HG02943 (cell line): ENCODE measurements around the gene MAPRE2.
A peak's percentile ranks its signal among the peaks of the same experiment; 100 is the strongest.

Experiments used
- ATAC-seq: cut with Tn5 transposase; IDR thresholded peaks from one replicate; pipeline ENCODE4 v1.9.1; 2021; ENCODE audit warnings: mild to moderate bottlenecking, low read depth, moderate library complexity; ENCODE audit not compliant: unreplicated experiment

Gene MAPRE2

DNA sequence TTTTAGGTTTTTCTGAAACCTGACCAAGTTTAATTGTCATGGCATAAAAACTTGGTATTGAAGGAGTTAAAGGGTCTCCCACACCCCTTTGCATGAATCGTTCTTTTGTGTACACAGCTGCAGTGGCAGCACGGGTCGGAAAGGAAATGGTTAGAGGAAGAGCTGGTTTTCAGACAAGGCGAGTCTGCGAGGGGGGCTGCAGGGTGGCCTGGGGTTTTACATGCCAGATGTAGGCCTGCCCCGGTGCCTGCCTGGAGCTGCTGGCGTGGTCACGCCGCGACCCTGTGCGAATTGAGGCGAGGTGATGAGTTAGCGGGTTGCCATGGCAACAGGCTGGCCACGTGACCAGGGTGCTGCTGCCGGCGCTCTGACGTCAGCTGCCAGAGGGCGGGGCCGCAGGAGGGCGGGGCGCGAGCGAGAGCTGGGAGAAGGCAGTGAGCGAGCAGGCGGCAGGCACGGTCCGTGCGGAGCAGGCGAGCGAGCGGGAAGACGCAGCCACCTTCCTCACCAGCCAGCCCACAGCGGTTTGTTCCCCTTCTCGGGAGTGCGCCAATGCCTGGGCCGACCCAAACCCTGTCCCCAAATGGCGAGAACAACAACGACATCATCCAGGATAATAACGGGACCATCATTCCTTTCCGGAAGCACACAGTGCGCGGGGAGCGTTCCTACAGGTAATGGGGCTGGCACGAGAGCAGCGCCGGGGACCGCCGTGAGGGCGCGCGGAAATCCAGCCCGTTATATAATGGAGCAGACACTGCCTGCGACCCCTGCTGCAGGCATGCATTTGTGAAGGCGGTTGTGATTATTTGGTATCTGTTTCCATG is at the start of gene MAPRE2:
MAPRE2 (plus strand) TSS at position 426 of the 827 bp plus-strand sequence; CDS start at position 553, 127 bp downstream.
- peak; percentile 74 for ATAC-seq

GRCh38 chr18:34991561-34991960 is 49.7 kb upstream of the MAPRE2 start:
- ATAC-seq: no peak

- no peak for ATAC-seq
Observed at GRCh38 chr18:34993289-34993688, 47.9 kb upstream of the MAPRE2 start.

DNA sequence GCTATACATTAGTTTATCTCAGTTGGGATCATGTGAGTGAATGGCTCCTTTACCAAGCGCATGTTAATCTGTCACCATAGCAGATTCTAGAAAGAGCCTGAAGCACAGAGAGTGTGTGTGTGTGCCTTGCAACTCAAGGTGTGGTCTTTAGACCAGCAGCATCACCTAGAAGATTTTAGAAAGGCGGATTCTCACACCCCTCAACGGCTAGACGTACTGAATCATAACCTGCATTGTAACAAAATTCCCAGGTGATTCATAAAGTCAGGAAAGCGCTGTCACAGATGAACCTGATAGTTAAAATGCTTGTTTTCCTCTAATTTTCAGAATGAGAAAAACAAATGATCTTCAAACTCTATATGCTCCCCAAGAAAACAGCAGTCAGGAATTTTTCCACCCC is 45.5 kb upstream of the MAPRE2 start:
- no peak for ATAC-seq

- no peak for ATAC-seq
Observed at GRCh38 chr18:34998661-34999060, 42.6 kb upstream of the MAPRE2 start.

- ATAC-seq: no peak
Observed at GRCh38 chr18:34999756-35000289, 41.4 kb upstream of the MAPRE2 start.

DNA sequence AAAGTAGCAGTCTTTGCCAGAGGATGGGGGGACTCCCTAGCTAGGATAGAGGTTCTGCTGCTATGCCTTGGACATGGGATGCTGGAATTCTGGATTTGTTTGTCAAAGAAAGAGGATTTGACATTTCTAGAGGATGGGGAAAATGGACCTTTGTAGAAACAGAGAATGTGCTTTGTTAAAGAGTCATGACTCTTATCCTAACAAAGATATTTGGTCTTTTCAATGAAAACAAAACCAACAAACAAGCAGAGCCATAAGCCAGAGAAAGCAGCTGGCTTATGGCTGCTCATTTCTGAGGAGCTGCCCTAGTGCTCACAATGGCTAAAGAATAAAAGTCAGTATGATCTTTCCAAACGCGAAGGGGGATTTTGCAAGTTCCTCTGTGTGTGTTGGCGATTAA is 40.8 kb upstream of the MAPRE2 start:
- ATAC-seq: no peak

DNA sequence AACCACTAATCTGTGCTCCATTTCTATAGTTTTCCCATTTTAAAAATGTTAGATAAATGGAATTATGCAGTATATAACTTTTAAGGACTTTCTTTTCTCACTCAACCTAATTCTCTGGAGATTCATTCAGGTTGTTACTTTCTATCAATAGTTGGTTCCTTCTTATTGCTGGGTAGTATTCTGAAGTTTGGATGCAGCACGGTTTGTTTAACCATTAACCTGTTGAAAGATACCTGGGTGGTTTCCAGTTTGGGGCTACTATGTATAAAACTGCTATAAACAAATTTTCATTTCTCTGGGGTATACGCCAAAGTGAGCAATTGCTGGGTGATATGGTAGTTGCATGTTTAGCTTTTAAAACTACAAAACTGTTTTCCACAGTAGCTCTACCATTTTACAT is 39.1 kb upstream of the MAPRE2 start:
- no peak for ATAC-seq

DNA sequence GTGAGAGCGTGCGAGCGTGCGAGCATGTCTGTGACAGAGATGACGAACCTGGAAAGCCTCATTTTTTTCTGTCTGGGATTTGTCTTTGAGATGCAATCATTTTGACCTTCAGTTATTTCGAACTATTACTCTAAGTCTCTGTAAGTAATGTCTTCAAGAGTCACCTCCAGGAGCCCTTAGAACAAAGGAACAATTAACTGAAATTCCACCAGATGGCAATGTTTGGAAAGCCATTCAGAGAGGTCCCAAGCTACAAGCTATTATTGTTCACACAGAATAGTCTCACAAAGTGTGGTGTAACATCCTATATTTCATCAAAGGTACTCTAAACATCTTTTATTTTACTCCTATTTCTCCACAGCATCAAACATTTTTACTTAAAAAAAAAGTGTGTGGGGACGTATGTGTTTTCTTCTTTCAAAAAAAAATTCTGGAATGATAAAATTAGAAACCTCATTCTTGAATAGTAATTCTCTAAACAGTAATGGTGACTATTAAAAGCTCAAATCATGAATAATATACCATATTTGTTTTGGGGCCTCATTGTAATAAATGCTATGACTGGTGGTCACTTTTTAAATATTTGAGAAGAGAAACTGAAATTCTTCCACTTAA is 35.1 kb upstream of the MAPRE2 start:
- peak; percentile 80 for ATAC-seq

- no peak for ATAC-seq
Observed at GRCh38 chr18:35010156-35010555, 31.1 kb upstream of the MAPRE2 start.

DNA sequence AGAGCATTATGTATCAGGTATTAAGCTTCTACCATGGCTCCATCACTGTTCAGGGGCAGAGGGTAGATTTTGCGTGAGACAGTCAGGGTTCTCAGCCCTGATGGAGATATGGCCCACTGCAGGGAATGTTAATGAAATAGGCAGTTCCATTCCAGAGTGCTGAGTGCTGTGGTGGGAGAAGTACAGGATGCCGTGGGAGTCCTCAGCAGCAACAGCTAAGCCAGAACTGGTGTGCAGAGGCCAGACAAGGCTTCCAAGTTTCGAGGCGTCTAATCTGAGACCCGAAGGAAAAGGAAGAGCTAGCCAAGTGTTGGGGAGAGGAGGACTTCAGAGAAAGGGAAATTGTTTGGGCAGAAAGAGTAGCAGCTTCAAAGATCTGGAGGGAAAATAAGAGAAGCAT is 30.2 kb upstream of the MAPRE2 start:
- no peak for ATAC-seq

DNA sequence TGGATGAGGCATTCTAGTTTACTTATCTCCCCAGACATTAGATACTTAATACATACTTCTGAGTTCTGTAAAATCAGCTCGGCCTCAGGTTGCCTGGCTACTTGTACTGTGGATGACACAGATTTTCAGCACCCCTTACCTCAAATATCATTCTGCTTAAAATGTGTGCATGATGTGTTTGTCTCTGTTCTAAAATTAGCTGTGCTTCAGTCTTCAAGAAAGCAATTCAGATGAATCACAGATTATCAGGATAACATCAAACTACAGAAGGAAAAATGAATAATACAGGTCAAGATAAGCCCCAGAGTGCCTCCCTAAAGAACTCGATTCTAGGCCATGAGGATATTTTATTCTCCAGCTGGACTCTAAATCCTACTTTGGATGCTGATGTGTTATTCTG is 21.3 kb upstream of the MAPRE2 start:
- no peak for ATAC-seq

- ATAC-seq: no peak
Observed at GRCh38 chr18:35022426-35023001, 18.7 kb upstream of the MAPRE2 start.

DNA sequence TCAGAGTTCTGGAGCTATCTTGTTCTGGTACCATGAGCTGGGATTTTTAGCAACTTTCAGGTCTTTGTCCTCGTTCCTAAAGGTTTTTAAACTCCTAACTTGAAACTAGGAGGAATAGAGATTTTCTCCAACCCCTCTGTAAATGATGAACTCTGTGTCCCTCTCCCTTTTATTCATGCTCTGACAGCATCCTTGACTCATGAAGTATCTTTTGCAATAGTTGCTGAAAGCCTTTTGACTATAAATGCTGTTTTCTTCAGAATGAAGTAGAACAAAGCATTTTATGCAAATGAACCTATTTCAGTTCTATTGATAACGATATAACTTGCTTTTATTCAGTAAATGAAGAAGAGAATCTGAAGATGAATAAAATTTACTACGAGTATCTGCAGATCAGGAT is 17.0 kb upstream of the MAPRE2 start:
- ATAC-seq: no peak

GRCh38 chr18:35024965-35025364 is 16.2 kb upstream of the MAPRE2 start:
- no peak for ATAC-seq

GRCh38 chr18:35026407-35027061 is 14.7 kb upstream of the MAPRE2 start:
- no peak for ATAC-seq

GRCh38 chr18:35027206-35027605 is 14.0 kb upstream of the MAPRE2 start:
- ATAC-seq: no peak

DNA sequence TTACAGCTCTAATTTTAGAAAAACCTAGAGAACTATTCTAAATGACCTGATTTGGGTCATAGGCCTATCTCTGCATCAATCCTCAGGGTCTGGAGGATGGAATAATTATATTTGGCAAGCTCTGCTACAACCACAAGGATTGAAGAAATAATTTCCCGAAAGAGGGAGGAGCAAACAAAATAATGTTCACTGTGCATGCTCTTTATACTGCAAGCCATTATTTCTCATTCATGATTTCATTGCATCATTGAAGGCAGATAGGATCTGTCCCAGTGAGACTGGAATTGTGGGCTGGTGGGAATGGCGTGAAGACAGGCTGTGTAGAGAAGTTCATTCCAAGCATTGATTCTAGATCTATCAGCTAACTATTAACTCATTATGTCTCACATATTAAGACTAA is 12.7 kb upstream of the MAPRE2 start:
- ATAC-seq: no peak

DNA sequence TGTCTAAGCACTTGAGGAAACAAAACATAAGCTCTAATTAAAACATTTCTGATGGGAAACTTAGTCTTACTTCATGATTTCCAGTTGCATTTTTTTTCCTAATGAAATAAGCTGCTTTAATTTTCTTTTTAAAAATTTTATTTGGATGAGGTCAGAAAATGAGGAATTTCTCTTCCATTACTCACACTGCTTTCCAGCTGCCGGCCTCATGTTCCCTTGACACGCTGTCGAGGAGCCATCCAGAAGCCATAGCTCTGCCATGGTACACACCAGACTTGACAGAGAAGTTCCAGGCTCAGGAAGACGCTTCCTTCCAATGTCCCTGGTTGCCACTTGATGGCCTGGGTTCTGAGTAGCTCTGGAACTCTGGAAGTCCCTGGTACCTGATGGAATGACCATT is 12.1 kb upstream of the MAPRE2 start:
- no peak for ATAC-seq

DNA sequence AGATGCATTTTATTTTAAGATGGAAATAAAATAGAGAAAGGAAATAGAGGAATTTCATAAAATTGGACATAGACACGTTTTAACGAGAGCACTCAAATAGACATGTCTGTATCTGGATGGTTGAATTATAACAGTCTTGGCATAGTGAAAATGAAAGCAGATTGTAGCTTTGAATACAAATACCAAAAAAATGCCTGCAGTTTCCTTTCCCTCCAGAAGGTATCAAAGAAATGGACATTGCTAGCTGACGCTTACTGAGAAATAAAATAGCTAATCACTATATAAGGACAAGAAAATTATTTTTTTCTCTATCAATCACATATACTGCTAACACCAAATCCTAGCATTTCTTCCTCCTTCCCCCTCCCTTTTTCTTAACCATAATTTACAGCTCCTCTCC is 11.4 kb upstream of the MAPRE2 start:
- ATAC-seq: peak; percentile 84
